ENCODE results near the gene FPR3.

- no peak for TF ChIP-seq TAF1 (IDR thresholded peaks at IDR 0.05; ENCODE audit: borderline replicate concordance, low read depth, low read length)
- TF ChIP-seq CTCF (IDR thresholded peaks at IDR 0.05) = peak; percentile 62
- no peak for TF ChIP-seq REST (IDR thresholded peaks at IDR 0.05; ENCODE audit: low read depth, low read length)
Observed at GRCh38 chr19:51810223-51810622, 15.3 kb downstream of the FPR3 start.

All from SK-N-SH (cell line).